ENCODE results near the gene CCDC24.
A peak's percentile ranks its signal among the peaks of the same experiment; 100 is the strongest.

Gene CCDC24

DNA sequence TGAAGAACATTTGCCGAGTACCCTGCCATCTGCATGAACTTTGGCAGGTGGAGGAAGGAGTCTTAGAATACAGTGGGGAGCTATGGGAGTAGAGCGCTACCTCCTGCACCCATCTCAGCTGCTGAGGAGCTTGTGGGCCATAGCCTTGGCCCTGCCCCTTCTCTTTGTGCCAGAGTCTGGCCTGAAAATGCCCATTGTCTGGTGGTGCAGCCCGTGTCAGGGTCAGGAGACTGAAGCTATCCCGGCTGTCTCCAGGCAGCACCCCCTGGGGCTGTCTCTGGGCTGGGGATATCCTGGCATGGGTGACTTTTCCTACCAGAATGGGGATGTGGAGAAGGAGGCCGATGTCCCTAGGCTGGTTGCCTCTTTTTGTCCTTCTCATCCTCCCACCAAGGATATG is 37.4 kb upstream of the CCDC24 start:
- H2BK15ac ChIP-seq (ENCODE audit: low read length): no peak overlapping the region
- peaks cover 19 to 43% of the 10 kb centered on the region in 2 donors for H3K36me3 ChIP-seq (replicated peaks in 1 of 2; ENCODE audit: control insufficient read depth in 2 of 2, insufficient read depth in 2 of 2, low read length in 2 of 2)
- no peak overlapping the region for H3K4ac ChIP-seq (ENCODE audit: low read length)
- no peak overlapping the region for H2BK120ac ChIP-seq (ENCODE audit: low read depth, low read length)
- no peak overlapping the region for H3K27ac ChIP-seq (replicated peaks; ENCODE audit: low read length)
- DNase-seq (ENCODE audit: low spot score): no peak
- H2AK5ac ChIP-seq (ENCODE audit: low read depth, low read length): no peak overlapping the region
- H3K4me2 ChIP-seq (ENCODE audit: insufficient read depth, low read length, poor library complexity, severe bottlenecking): no peak overlapping the region
- H3K79me1 ChIP-seq (ENCODE audit: low read depth, low read length): peaks cover 5% of the 10 kb centered on the region
- H3K4me3 ChIP-seq (ENCODE audit: low read length in 2 of 2): no peak overlapping the region
- no peaks in the 10 kb centered on the region for H3K27me3 ChIP-seq (ENCODE audit: control insufficient read depth in 3 of 3, insufficient read depth in 3 of 3, low read depth in 1 of 3, low read length in 3 of 3)
- H3K23ac ChIP-seq (ENCODE audit: low read depth, low read length, poor library complexity): no peak overlapping the region
- no peak overlapping the region for H2BK5ac ChIP-seq (ENCODE audit: low read length)
- H3K14ac ChIP-seq (ENCODE audit: low read length): no peak overlapping the region
- no peak overlapping the region for H4K8ac ChIP-seq (ENCODE audit: low read depth, low read length)
- peaks cover 0 to 8% of the 10 kb centered on the region in 2 donors for H3K4me1 ChIP-seq (ENCODE audit: control insufficient read depth in 2 of 2, insufficient read depth in 1 of 2, low read depth in 1 of 2, low read length in 2 of 2)
- no peak overlapping the region for H3K9ac ChIP-seq (ENCODE audit: low read depth, low read length, poor library complexity)
- H4K91ac ChIP-seq (ENCODE audit: low read depth, low read length, poor library complexity): no peak overlapping the region
- no peaks in the 10 kb centered on the region for H3K9me3 ChIP-seq (replicated peaks in 1 of 2; ENCODE audit: control insufficient read depth in 2 of 2, insufficient read depth in 1 of 2, low read depth in 1 of 2, low read length in 2 of 2)
- H2AFZ ChIP-seq (ENCODE audit: low read length): no peak overlapping the region
- no peak overlapping the region for H2BK12ac ChIP-seq (ENCODE audit: low read length)
- H3K18ac ChIP-seq (ENCODE audit: low read length): no peak overlapping the region
- WGBS, 2 donors (ENCODE audit: extremely low coverage in 2 of 2, insufficient read length in 2 of 2, insufficient replicate concordance in 1 of 2): no CpG with 5 or more reads among the region's 5 CpGs

DNA sequence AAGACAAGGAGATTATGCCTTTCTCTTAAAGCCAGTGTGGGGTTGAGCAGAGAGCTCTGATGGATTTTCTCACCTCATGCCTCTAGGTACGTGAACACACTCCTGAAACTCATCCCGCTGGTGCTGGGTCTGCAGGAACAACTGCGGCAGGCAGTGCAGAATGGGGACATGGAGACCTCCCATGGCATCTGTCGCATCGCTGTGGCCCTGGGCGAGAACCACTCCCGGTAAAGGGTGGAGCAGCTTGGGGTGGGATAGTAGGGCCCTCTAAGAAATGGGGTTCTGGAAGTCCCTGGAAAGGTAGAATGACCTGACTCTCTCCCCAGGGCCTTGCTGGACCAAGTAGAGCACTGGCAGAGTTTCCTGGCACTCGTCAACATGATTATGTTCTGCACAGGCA is 35.2 kb upstream of the CCDC24 start:
- DNase-seq (ENCODE audit: low spot score): no peak
- H2BK15ac ChIP-seq (ENCODE audit: low read length): no peak overlapping the region
- H2AK5ac ChIP-seq (ENCODE audit: low read depth, low read length): no peak overlapping the region
- no peaks in the 10 kb centered on the region for H3K9me3 ChIP-seq (replicated peaks in 1 of 2; ENCODE audit: control insufficient read depth in 2 of 2, insufficient read depth in 1 of 2, low read depth in 1 of 2, low read length in 2 of 2)
- H2BK120ac ChIP-seq (ENCODE audit: low read depth, low read length): no peak overlapping the region
- no peak overlapping the region for H2AFZ ChIP-seq (ENCODE audit: low read length)
- H3K4me2 ChIP-seq (ENCODE audit: insufficient read depth, low read length, poor library complexity, severe bottlenecking): no peak overlapping the region
- H4K91ac ChIP-seq (ENCODE audit: low read depth, low read length, poor library complexity): no peak overlapping the region
- no CpG with 5 or more reads among the region's 8 CpGs for WGBS, 2 donors (ENCODE audit: extremely low coverage in 2 of 2, insufficient read length in 2 of 2, insufficient replicate concordance in 1 of 2)
- no peak overlapping the region for H3K27ac ChIP-seq (replicated peaks; ENCODE audit: low read length)
- no peak overlapping the region for H3K23ac ChIP-seq (ENCODE audit: low read depth, low read length, poor library complexity)
- H4K8ac ChIP-seq (ENCODE audit: low read depth, low read length): no peak overlapping the region
- H3K4ac ChIP-seq (ENCODE audit: low read length): no peak overlapping the region
- H2BK12ac ChIP-seq (ENCODE audit: low read length): no peak overlapping the region
- no peak overlapping the region for H3K18ac ChIP-seq (ENCODE audit: low read length)
- H2BK5ac ChIP-seq (ENCODE audit: low read length): no peak overlapping the region
- no peaks in the 10 kb centered on the region for H3K27me3 ChIP-seq (ENCODE audit: control insufficient read depth in 3 of 3, insufficient read depth in 3 of 3, low read depth in 1 of 3, low read length in 3 of 3)
- H3K79me1 ChIP-seq (ENCODE audit: low read depth, low read length): peaks cover 2% of the 10 kb centered on the region
- H3K14ac ChIP-seq (ENCODE audit: low read length): no peak overlapping the region
- peaks cover 0 to 8% of the 10 kb centered on the region in 2 donors for H3K4me1 ChIP-seq (ENCODE audit: control insufficient read depth in 2 of 2, insufficient read depth in 1 of 2, low read depth in 1 of 2, low read length in 2 of 2)
- no peak overlapping the region for H3K9ac ChIP-seq (ENCODE audit: low read depth, low read length, poor library complexity)
- peaks cover 17 to 47% of the 10 kb centered on the region in 2 donors for H3K36me3 ChIP-seq (replicated peaks in 1 of 2; ENCODE audit: control insufficient read depth in 2 of 2, insufficient read depth in 2 of 2, low read length in 2 of 2)
- H3K4me3 ChIP-seq (ENCODE audit: low read length in 2 of 2): no peak overlapping the region

DNA sequence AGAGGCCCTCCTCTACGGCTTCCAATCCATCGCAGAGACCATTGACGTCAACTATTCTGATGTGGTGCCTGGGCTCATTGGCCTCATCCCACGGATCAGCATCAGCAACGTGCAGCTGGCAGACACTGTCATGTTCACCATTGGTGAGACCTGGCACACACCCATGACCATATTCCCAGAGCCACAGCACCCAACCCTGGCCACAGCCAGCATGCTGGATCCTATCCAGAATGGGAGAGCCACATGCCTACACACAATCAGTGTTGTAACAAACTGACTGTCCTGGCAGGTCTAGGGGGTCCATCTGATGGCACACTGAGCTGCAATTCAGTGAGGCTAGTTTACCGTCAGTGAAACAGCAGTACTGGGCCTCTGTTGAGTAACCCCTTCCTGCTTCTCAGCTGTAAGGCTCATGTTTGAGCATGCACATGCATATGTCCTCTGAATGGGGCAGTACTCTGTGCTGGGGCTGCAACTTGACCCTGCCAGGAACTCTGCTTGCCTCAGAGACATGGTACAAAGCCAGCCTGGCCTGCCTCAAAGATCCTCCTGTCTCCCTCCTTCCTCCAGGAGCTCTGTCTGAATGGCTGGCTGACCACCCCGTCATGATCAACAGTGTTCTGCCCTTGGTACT is 33.9 kb upstream of the CCDC24 start:
- no peak overlapping the region for H3K4ac ChIP-seq (ENCODE audit: low read length)
- H3K27me3 ChIP-seq (ENCODE audit: control insufficient read depth in 3 of 3, insufficient read depth in 3 of 3, low read depth in 1 of 3, low read length in 3 of 3): no peaks in the 10 kb centered on the region
- H3K4me2 ChIP-seq (ENCODE audit: insufficient read depth, low read length, poor library complexity, severe bottlenecking): no peak overlapping the region
- no peak overlapping the region for H3K14ac ChIP-seq (ENCODE audit: low read length)
- H2BK120ac ChIP-seq (ENCODE audit: low read depth, low read length): no peak overlapping the region
- no peak overlapping the region for H2AFZ ChIP-seq (ENCODE audit: low read length)
- no peak overlapping the region for H2BK12ac ChIP-seq (ENCODE audit: low read length)
- peaks cover 0 to 8% of the 10 kb centered on the region in 2 donors for H3K4me1 ChIP-seq (ENCODE audit: control insufficient read depth in 2 of 2, insufficient read depth in 1 of 2, low read depth in 1 of 2, low read length in 2 of 2)
- no peaks in the 10 kb centered on the region for H3K9me3 ChIP-seq (replicated peaks in 1 of 2; ENCODE audit: control insufficient read depth in 2 of 2, insufficient read depth in 1 of 2, low read depth in 1 of 2, low read length in 2 of 2)
- H3K36me3 ChIP-seq (replicated peaks in 1 of 2; ENCODE audit: control insufficient read depth in 2 of 2, insufficient read depth in 2 of 2, low read length in 2 of 2): peaks cover 19 to 55% of the 10 kb centered on the region in 2 donors
- H2AK5ac ChIP-seq (ENCODE audit: low read depth, low read length): no peak overlapping the region
- no peak overlapping the region for H3K23ac ChIP-seq (ENCODE audit: low read depth, low read length, poor library complexity)
- H2BK15ac ChIP-seq (ENCODE audit: low read length): no peak overlapping the region
- H4K8ac ChIP-seq (ENCODE audit: low read depth, low read length): no peak overlapping the region
- H3K9ac ChIP-seq (ENCODE audit: low read depth, low read length, poor library complexity): peak overlapping the region; percentile 53
- H3K18ac ChIP-seq (ENCODE audit: low read length): no peak overlapping the region
- no peak for DNase-seq (ENCODE audit: low spot score)
- no peak overlapping the region for H3K4me3 ChIP-seq (ENCODE audit: low read length in 2 of 2)
- H3K79me1 ChIP-seq (ENCODE audit: low read depth, low read length): peaks cover 2% of the 10 kb centered on the region
- H2BK5ac ChIP-seq (ENCODE audit: low read length): no peak overlapping the region
- no peak overlapping the region for H3K27ac ChIP-seq (replicated peaks; ENCODE audit: low read length)
- H4K91ac ChIP-seq (ENCODE audit: low read depth, low read length, poor library complexity): no peak overlapping the region
- WGBS, 2 donors (ENCODE audit: extremely low coverage in 2 of 2, insufficient read length in 2 of 2, insufficient replicate concordance in 1 of 2): no CpG with 5 or more reads among the region's 7 CpGs

DNA sequence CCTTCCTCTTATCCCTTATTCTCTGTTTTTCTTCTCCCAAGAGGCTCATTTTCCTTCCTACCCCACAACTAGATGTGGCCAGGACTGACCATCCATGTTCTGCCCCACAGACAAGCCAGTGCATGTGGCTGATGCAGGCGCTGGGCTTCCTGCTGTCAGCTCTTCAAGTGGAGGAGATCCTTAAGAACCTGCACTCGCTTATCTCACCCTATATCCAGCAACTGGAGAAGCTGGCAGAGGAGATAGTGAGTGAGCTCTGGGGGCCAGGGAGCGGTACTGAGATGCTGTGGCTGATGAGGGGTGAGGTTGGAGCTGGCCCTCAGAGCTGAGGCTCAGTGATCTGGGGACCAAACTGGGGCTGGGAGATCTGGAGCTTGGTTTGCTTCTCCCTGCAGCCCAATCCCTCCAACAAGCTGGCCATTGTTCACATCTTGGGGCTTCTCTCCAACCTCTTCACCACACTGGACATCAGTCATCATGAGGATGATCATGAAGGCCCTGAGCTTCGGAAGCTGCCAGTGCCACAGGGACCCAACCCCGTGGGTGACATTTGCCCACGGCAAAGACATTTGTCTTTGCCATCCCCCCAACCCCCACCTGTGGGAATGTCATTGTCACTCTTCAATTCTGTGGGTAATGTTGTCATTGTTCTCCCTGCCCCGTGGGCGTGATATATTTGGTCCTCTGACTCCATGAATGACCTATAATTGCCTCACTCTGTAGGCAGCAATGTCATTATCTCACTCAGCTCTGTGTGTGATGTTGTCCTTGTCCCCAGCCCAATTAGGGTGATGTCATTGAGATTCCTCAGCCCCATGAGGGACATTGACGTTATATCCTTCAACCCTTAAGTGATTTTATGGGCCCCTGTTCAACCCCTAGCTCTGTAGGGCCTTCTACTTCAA is 32.8 kb upstream of the CCDC24 start:
- peaks cover 19 to 55% of the 10 kb centered on the region in 2 donors for H3K36me3 ChIP-seq (replicated peaks in 1 of 2; ENCODE audit: control insufficient read depth in 2 of 2, insufficient read depth in 2 of 2, low read length in 2 of 2)

More for the DNA sequence above, 32.8 kb upstream of the CCDC24 start:
- no peak overlapping the region for H3K27ac ChIP-seq (replicated peaks; ENCODE audit: low read length)
- H4K91ac ChIP-seq (ENCODE audit: low read depth, low read length, poor library complexity): no peak overlapping the region
- no peak overlapping the region for H3K23ac ChIP-seq (ENCODE audit: low read depth, low read length, poor library complexity)
- H3K18ac ChIP-seq (ENCODE audit: low read length): no peak overlapping the region
- H3K9ac ChIP-seq (ENCODE audit: low read depth, low read length, poor library complexity): no peak overlapping the region
- no peak overlapping the region for H3K4me3 ChIP-seq (ENCODE audit: low read length in 2 of 2)
- H2AK5ac ChIP-seq (ENCODE audit: low read depth, low read length): no peak overlapping the region
- H3K27me3 ChIP-seq (ENCODE audit: control insufficient read depth in 3 of 3, insufficient read depth in 3 of 3, low read depth in 1 of 3, low read length in 3 of 3): no peaks in the 10 kb centered on the region
- H2AFZ ChIP-seq (ENCODE audit: low read length): no peak overlapping the region
- H2BK15ac ChIP-seq (ENCODE audit: low read length): no peak overlapping the region
- no peak overlapping the region for H4K8ac ChIP-seq (ENCODE audit: low read depth, low read length)
- H2BK5ac ChIP-seq (ENCODE audit: low read length): no peak overlapping the region
- H3K14ac ChIP-seq (ENCODE audit: low read length): no peak overlapping the region
- no peak for DNase-seq (ENCODE audit: low spot score)
- H3K4me1 ChIP-seq (ENCODE audit: control insufficient read depth in 2 of 2, insufficient read depth in 1 of 2, low read depth in 1 of 2, low read length in 2 of 2): no peaks in the 10 kb centered on the region
- no peak overlapping the region for H3K4me2 ChIP-seq (ENCODE audit: insufficient read depth, low read length, poor library complexity, severe bottlenecking)
- no CpG with 5 or more reads among the region's 9 CpGs for WGBS, 2 donors (ENCODE audit: extremely low coverage in 2 of 2, insufficient read length in 2 of 2, insufficient replicate concordance in 1 of 2)
- H3K79me1 ChIP-seq (ENCODE audit: low read depth, low read length): peaks cover 2% of the 10 kb centered on the region
- no peaks in the 10 kb centered on the region for H3K9me3 ChIP-seq (replicated peaks in 1 of 2; ENCODE audit: control insufficient read depth in 2 of 2, insufficient read depth in 1 of 2, low read depth in 1 of 2, low read length in 2 of 2)
- H2BK120ac ChIP-seq (ENCODE audit: low read depth, low read length): no peak overlapping the region
- H2BK12ac ChIP-seq (ENCODE audit: low read length): no peak overlapping the region
- H3K4ac ChIP-seq (ENCODE audit: low read length): no peak overlapping the region

All from neuronal stem cell (in vitro differentiated cells).